Tibial artery (tissue), 4 donors: ENCODE results near the gene PLPPR2.

ENCODE experiments used
- DNase-seq, 2 donors: peaks; one replicate each; pipeline ENCODE4 v3.0.0-alpha.2; 2019
- H3K27ac ChIP-seq, 2 donors: fragments of 200-600 bp; sonication (generic) in 1 of 2; 1 replicate in 1 of 2; 2 replicates in 1 of 2; pipeline ENCODE4 v1.5.1; 2018 to 2019; ENCODE audit warnings: mild to moderate bottlenecking in 1 of 2
- H3K27me3 ChIP-seq, 2 donors: fragments of 200-600 bp; sonication (generic) in 1 of 2; one replicate each; pipeline versions ENCODE4 v1.5.1 to v1.6.0; 2016 to 2019
- H3K36me3 ChIP-seq, 3 donors: fragments of 200-600 bp; sonication (generic) in 2 of 3; one replicate each; pipeline ENCODE4 v1.5.1; 2016 to 2019; ENCODE audit warnings: mild to moderate bottlenecking in 2 of 3
- H3K4me1 ChIP-seq, 4 donors: fragments of 200-600 bp; sonication (generic) in 2 of 4; 1 replicate in 3 of 4; 2 replicates in 1 of 4; pipeline ENCODE4 v1.5.1; 2016 to 2019
- H3K4me3 ChIP-seq, 2 donors: fragments of 200-600 bp; sonication (generic) in 1 of 2; 1 replicate in 1 of 2; 2 replicates in 1 of 2; pipeline ENCODE4 v1.5.1; 2018 to 2019; ENCODE audit warnings: mild to moderate bottlenecking in 2 of 2
- H3K9me3 ChIP-seq, 3 donors: fragments of 200-600 bp; sonication (generic) in 1 of 3; one replicate each; pipeline ENCODE4 v1.5.1; 2016 to 2019
- intact Hi-C: fragments of 100-400 bp; cut with DNase I; formaldehyde crosslinking; loops from one replicate; pipeline ENCODE4 v1.15.0; 2023; ENCODE audit warnings: low total_unique reads
- TF ChIP-seq, protein P1 (sequence below), 2 experiments: fragments of 200-600 bp in 1 of 2; fragments of 450-650 bp in 1 of 2; IDR thresholded peaks; one replicate each; pipeline ENCODE4 v1.5.1; 2017 to 2019; ENCODE audit warnings: antibody characterized with exemption in 2 of 2, mild to moderate bottlenecking in 1 of 2, moderate library complexity in 1 of 2

PLPPR2 gene

DNA sequence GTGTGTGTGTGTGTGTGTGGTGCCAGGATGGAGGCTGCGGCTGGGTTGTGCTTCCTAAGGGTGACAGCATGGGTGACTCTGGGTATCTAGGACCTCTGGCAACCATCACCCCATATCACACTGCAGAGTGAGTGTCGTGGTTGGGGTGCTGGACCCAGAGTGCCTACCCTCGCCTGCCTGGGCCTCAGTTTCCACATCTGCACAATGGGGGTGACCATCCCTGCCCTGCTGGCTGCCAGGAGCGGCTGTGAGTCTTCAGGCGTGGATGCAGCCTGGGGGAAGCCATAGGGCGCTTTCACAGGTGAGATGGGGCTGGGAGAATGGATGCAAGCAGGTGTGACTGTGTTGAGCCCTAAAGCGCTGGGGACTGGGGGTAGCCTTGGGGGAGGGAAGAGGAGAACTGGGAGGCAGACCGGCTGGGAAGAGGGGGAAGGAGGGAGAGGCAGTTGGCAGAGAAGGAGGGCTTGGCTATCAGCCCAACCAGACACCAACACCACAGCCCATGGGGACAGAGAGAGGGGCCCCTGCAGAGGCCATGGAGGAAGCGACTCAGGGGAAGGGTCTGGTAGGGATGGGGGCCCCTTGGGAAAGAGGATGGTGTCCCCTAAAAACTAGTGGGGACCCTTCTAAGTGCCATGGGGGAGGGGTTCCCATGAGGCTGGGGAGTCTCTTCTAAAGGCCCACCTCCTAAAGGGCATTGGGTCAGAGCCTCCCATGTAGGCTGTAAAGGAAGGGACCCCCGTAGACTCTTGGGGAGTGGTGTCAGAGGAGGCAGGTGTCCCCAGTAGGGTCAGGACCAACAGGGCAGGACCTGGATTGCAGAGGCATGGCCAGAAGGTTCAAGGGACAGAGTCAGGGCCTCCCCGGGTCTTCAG is 1.7 kb downstream of the PLPPR2 start:
- TF ChIP-seq, protein P1, sequence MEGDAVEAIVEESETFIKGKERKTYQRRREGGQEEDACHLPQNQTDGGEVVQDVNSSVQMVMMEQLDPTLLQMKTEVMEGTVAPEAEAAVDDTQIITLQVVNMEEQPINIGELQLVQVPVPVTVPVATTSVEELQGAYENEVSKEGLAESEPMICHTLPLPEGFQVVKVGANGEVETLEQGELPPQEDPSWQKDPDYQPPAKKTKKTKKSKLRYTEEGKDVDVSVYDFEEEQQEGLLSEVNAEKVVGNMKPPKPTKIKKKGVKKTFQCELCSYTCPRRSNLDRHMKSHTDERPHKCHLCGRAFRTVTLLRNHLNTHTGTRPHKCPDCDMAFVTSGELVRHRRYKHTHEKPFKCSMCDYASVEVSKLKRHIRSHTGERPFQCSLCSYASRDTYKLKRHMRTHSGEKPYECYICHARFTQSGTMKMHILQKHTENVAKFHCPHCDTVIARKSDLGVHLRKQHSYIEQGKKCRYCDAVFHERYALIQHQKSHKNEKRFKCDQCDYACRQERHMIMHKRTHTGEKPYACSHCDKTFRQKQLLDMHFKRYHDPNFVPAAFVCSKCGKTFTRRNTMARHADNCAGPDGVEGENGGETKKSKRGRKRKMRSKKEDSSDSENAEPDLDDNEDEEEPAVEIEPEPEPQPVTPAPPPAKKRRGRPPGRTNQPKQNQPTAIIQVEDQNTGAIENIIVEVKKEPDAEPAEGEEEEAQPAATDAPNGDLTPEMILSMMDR (IDR thresholded peaks at IDR 0.05), result no peak

GRCh38 chr19:11359421-11359820 is 4.2 kb downstream of the PLPPR2 start:
- Histone ChIP-seq H3K36me3 (peaks cover 0 to 67% (median 32%) of the 10 kb centered on the region in 3 donors), H3K9me3 (no peaks in the 10 kb centered on the region), H3K27ac (no peak overlapping the region), H3K4me3 (no peak overlapping the region), H3K4me1 (peaks cover 0 to 23% (median 15%) of the 10 kb centered on the region in 4 donors), H3K27me3 (no peaks in the 10 kb centered on the region)
- no peak for DNase-seq
- intact Hi-C loops, result no loop called here
- TF ChIP-seq, protein P1 (IDR thresholded peaks at IDR 0.05), result no peak

More for the DNA sequence above, 1.7 kb downstream of the PLPPR2 start:
- Histone ChIP-seq H3K27ac (no peak overlapping the region), H3K4me3 (no peak overlapping the region), H3K27me3 (no peaks in the 10 kb centered on the region), H3K36me3 (peaks cover 0 to 42% (median 22%) of the 10 kb centered on the region in 3 donors), H3K9me3 (no peaks in the 10 kb centered on the region), H3K4me1 (peaks cover 0 to 23% (median 15%) of the 10 kb centered on the region in 4 donors)
- intact Hi-C loops, result no loop called here
- no peak for DNase-seq

DNA sequence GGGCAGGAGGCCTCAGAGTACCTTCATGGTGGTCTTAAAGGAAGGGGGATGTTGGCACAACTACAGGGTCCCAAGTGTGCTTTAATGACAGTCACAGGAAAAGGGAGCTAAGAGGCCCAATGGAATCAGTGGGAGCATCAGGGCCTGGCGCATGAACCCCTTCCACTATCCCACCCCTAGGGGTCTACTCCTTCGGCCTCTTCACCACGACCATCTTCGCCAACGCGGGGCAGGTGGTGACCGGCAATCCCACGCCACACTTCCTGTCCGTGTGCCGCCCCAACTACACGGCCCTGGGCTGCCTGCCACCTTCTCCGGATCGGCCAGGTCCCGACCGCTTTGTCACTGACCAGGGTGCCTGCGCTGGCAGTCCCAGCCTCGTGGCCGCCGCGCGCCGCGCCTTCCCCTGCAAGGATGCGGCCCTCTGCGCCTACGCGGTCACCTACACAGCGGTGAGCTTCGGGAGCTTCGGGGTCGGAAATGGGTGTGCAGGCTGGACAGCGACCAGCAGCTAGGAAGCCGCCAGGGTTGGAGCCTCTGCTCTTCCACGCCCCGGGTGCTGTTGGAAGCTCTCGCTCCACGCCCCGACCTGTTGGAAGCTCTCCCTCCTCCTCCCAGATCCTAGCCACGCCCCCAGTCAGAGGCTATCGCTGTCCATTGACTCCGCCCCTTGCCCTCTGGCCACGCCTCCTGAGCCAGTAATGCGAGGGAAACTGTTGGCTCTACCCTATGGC is 6.0 kb downstream of the PLPPR2 start:
- TF ChIP-seq, protein P1 (IDR thresholded peaks at IDR 0.05), result no peak
- Histone ChIP-seq H3K4me1 (peaks cover 0 to 7% (median 4%) of the 10 kb centered on the region in 4 donors), H3K27me3 (no peaks in the 10 kb centered on the region), H3K27ac (no peak overlapping the region), H3K36me3 (peaks cover 0 to 85% (median 43%) of the 10 kb centered on the region in 3 donors), H3K4me3 (no peak overlapping the region), H3K9me3 (no peaks in the 10 kb centered on the region)
- intact Hi-C loops, result no loop called here
- no peak for DNase-seq

DNA sequence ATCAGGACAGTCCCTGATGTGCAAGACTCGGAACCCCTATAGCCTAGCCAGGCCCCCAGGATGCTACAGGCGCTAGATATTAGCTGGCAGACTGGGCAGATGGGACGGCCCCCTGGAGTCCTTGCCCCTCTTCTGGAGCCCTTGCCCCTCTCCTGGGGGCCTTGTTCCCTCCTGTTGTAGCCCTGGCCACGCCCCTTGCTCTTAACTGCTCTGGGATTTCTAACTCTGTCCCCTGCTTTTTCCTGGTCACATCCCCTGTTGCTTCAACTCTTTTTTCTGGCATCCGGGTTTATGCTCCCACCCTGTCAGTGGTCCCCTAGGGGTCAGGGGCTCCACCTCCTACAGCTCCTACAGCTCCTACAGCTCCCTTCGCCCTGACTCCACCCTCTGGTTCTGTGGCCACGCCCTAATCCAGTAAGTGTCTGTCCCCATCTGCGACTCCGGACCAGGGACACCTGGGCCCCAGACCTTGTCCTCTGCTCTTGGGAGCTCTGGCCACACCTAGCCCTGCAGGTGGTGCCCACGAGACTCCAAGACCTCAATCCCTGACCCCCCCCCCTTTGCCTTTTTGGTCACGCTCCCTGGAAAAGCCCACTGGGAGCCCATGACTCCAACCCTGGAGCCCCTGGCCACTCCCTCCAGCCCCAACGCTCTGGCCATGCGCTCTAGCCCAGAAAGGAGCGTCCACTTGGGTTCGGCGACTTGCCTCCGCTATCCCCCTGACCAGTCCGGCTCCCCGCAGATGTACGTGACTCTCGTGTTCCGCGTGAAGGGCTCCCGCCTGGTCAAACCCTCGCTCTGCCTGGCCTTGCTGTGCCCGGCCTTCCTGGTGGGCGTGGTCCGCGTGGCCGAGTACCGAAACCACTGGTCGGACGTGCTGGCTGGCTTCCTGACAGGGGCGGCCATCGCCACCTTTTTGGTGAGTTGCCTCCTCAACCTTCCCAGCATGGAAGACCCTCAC is 6.8 kb downstream of the PLPPR2 start:
- H3K27me3 ChIP-seq, result no peaks in the 10 kb centered on the region
- H3K4me3 ChIP-seq, result no peak overlapping the region
- no peak for DNase-seq
- no peaks in the 10 kb centered on the region for H3K9me3 ChIP-seq
- H3K27ac ChIP-seq, result no peak overlapping the region
- no peaks in the 10 kb centered on the region for H3K4me1 ChIP-seq
- intact Hi-C loops, result no loop called here
- TF ChIP-seq, protein P1 (IDR thresholded peaks at IDR 0.05), result no peak
- H3K36me3 ChIP-seq, result peaks cover 0 to 88% (median 43%) of the 10 kb centered on the region in 3 donors

DNA sequence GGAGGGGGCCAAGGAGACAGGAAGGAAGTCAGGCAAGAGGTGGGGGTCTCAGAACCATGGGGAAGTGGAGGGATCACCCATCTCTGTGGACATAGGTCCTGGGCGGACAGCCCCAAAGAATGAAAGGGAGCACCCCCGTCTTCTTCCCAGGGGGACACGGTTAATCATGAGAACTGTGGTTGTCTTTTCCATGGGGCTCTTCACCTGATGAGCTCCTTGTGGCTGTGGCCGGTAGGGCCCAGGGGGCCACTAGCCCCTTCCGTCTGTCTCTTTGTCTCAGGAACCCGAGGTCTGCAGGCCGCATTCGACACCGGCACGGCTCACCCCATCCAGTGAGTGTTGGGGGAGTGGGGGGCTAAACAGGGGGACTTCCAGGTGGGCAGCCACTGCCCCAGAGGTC is 8.6 kb downstream of the PLPPR2 start:
- intact Hi-C loops, result no loop called here
- H3K36me3 ChIP-seq, result peaks cover 0 to 83% (median 43%) of the 10 kb centered on the region in 3 donors
- H3K27ac ChIP-seq, result no peak overlapping the region
- no peaks in the 10 kb centered on the region for H3K27me3 ChIP-seq
- TF ChIP-seq, protein P1 (IDR thresholded peaks at IDR 0.05), result no peak
- no peaks in the 10 kb centered on the region for H3K9me3 ChIP-seq
- no peaks in the 10 kb centered on the region for H3K4me1 ChIP-seq
- H3K4me3 ChIP-seq, result no peak overlapping the region
- no peak for DNase-seq
